Jurkat, Clone E6-1 (cell line): ENCODE results near the gene SIPA1L3.

Source experiments
- DNase-seq: peaks from one replicate; pipeline ENCODE4 v3.0.0-alpha.2; 2011; ENCODE audit warnings: low read depth, low spot score
- H3K4me3 ChIP-seq: 2 replicates; pipeline ENCODE4 v1.5.1; 2011; ENCODE audit warnings: mild to moderate bottlenecking, low read length, control low read depth, moderate library complexity

Gene SIPA1L3

DNA sequence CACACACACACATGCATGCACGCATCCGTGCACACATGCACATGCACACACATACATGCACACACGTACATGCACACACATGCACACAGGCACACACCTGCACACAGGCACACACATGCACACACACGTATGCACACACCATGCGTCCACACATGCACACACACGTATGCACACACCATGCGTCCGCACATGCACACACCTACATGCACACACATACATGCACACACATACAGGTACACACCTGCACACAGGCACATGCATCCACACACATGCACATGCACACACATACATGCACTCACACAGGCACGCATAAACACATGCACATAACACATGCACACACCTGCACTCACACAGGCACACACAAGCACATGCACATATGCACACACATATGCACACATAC, 204.9 kb downstream of the SIPA1L3 start:
- DNase-seq: no peak

DNA sequence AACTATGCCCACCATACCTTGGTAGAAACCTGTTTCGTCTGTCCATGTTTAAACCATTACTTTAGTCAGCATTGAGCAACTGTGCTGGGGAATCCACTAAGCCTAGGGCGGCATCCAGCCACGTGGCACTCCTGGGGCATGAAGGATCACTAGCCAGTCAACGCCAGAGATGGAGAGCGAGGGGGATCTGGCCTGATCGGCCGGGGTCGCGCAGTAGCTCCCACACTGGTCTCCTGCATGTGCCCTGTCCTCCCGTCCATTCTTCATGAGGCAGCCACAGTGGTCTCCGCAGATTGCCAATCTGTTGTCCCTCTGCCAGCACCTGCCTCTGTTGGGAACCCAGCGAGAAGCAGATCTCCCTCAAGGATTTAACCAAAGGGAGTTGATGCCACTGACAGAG, 207.6 kb downstream of the SIPA1L3 start:
- no peak for DNase-seq
- no peak overlapping the region for H3K4me3 ChIP-seq

More for the DNA sequence above, 204.9 kb downstream of the SIPA1L3 start:
- no peak overlapping the region for H3K4me3 ChIP-seq

GRCh38 chr19:38115271-38115802, 208.3 kb downstream of the SIPA1L3 start:
- peak; percentile 73 for DNase-seq
- no peak overlapping the region for H3K4me3 ChIP-seq

DNA sequence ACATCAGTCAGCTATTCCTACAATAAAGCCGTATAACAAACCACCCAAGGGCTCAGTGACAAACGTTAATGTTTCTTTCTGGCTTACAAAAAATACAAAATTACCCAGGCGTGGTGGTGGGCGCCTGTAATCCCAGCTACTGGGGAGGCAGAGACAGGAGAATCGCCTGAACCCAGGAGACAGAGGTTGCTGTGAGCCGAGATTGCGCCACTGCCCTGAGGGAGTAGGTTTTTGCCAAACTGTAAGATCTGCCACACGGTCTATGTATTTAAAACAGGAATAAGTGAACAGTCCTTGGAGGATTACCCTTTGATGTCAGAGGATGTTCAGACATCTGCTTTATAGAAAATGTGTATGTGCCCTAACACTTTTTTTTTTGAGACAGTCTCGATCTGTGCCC, 211.2 kb downstream of the SIPA1L3 start:
- DNase-seq: no peak
- no peak overlapping the region for H3K4me3 ChIP-seq

DNA sequence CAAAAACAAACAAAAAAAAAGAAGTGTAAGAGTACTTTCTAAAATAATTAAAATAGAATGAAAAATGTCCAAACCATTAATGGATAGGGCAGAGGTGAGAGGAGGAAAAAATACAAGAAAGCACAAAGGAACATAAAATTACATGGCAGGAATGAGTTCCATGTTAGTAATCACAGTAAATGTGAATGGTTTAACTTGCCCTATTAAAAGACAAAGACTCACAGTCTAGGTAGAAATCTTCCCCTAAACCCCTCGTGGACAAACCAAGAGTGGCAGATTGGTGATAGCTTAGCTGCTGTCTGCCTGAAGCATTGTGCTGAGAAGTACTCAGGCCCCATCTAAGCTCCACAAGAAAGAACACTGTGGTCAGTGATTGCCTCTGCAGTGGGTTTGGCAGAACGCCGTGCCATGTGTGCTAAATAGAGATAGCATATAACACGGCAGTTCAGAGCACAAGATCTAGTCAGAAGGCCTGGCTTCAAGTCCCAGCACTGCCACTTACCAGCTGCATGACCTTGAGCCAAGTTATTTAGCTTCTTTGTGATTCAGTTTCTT, 213.5 kb downstream of the SIPA1L3 start:
- peak; percentile 39 for DNase-seq
- H3K4me3 ChIP-seq: no peak overlapping the region

DNA sequence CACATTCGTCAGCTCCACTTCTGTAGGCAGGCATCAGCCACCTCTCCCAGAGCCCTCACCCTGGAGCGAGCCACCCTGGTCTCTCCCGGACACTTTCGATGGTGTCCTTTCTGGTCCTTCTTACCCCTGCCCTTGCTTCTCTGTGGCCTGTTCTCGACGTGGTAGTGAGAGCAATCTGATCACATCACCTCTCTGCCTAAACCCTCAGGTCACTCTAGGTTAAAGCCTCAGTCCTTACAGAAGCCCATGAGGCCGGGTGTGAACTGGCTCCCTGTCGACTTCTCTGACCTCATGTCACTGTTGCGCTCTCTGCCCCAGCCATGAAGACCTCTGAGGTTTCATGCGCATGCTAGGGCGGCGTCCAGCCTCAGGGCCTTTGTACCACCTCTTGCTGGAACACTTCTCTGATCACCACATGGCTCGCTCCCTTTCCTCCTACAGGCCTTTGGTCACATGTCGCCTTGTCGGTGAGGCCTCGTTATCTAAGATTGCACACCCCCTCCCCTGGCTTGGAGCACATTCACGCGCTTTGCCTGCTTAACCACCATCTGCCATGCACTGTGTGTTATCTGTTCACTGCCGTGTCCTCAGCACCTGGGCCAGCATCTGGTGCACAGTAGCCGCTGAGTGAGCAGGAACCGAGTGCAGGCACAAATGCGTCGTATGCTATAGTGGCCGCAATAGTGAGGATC, 215.5 kb downstream of the SIPA1L3 start:
- DNase-seq: no peak
- no peak overlapping the region for H3K4me3 ChIP-seq

- DNase-seq: no peak
- H3K4me3 ChIP-seq: no peak overlapping the region
Measured at GRCh38 chr19:38125238-38125637, 218.2 kb downstream of the SIPA1L3 start.

DNA sequence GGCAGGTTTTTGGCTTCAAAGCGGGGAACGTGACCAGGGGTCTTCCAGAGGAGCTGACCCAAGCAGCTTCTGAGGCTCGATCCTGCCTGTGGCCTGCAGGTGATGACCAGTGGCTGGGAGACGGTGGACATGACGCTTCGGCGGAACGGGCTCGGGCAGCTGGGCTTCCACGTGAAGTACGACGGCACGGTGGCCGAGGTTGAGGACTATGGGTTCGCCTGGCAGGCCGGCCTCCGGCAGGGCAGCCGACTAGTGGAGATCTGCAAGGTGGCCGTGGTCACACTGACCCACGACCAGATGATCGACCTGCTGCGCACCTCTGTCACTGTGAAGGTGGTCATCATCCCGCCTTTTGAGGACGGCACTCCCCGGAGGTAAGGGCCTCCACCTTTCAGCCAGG, 223.4 kb downstream of the SIPA1L3 start:
- no peak overlapping the region for H3K4me3 ChIP-seq
- no peak for DNase-seq

DNA sequence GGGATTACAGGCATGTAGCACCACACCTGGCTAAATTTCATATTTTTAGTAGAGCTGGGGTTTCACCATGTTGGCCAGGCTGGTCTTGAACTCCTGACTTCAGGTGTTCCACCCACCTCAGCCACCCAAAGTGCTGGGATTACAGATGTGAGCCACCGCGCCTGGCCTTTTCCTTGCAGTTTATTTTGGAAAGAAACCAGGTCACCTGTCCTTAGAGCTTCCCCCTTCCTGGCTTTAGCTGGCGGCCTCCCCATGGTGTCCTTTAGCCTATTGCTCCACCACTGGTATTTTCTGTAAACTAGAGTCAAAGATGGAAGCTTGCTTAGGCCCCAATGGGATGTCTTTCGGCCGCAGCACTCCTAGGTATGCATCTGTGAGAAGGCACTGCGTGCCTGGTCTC, 225.8 kb downstream of the SIPA1L3 start:
- no peak for DNase-seq
- no peak overlapping the region for H3K4me3 ChIP-seq

- no peak for DNase-seq
- no peak overlapping the region for H3K4me3 ChIP-seq
Measured at GRCh38 chr19:38133319-38133718, 226.3 kb downstream of the SIPA1L3 start.

GRCh38 chr19:38134540-38135149, 227.6 kb downstream of the SIPA1L3 start:
- no peak overlapping the region for H3K4me3 ChIP-seq
- DNase-seq: peak; percentile 53

DNA sequence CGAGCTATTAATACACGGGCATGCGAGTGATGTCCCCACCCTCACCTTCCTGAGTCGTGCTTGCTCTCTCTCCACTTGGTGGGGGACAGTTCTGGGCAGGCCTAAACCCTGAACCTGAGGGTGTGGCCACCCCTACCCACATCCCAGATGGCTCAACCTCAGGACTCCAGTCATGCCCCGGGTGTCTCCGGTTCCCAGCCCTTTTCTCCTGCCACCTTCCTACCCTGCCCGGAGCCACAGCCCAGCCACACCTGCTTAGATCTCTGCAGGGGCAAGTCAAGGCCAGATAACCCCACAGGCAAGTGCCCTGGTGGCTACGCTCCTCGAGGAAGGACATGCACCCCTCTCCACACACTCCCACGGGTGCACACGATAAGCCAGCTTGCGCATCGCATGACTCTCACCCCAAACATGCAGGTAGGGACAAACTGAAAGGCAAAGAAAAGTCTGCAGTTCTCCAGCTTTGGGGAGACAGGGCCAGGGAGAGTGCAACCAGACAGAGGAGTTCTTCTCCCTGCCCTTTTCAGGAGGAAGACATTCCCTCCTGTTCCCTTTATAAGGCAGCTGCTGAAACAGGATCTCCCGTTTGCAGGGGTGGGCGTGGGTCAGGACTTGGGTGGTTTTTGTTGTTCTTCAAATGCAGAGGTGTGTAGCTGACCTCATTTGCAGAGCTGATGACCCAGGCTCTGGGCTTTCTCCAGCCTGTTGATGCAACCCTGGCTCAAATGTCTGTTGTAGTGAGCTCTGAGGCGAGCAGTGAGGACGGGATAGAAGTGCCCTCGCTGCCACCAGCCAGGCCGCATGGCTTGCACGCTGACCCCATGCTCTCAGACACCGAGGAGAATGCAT, 228.4 kb downstream of the SIPA1L3 start:
- no peak for DNase-seq
- no peak overlapping the region for H3K4me3 ChIP-seq

DNA sequence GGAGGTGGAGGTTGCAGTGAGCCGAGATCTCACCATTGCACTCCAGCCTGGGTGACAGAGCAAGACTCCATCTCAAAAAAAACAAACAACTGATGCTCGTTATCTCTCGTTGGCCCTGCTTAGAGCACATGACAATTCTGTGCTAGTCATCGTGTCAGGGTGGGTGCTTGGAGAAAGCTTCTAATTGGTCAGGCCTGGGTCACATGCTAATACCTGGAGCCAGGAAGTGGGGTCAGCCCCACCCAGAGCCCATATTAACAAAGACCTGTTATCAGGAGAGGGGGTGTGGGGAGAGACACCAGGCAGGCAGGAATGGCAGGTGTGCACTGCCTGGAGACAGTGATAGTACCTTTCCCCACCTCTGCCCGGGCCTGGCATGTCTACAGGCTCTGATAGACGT, 232.1 kb downstream of the SIPA1L3 start:
- DNase-seq: no peak
- no peak overlapping the region for H3K4me3 ChIP-seq

GRCh38 chr19:38141108-38141507, 234.1 kb downstream of the SIPA1L3 start:
- no peak for DNase-seq
- no peak overlapping the region for H3K4me3 ChIP-seq

GRCh38 chr19:38142176-38143035, 235.4 kb downstream of the SIPA1L3 start:
- no peak overlapping the region for H3K4me3 ChIP-seq
- peak; percentile 22 for DNase-seq

DNA sequence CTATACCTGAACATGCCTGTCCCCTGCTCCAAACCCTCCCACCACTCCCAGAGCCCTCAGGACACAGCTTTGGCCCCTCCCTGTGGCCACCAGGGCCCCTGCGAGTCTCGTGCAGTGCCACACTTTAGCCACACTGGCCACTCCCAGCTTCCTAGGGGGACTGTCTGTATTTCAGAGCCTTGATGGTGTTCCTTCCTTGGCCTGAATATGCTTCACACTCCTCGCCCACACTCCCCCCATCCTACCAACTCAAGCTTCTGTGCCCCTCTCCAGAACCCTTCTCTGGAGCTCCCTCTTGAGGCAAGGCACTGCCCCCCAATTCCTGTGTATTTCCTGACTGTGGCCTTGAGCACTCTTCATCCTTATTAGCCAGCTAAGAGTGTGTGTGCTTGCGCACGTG, 236.8 kb downstream of the SIPA1L3 start:
- DNase-seq: no peak

GRCh38 chr19:38144667-38145066, 237.7 kb downstream of the SIPA1L3 start:
- H3K4me3 ChIP-seq: no peak overlapping the region

More for the DNA sequence above, 236.8 kb downstream of the SIPA1L3 start:
- H3K4me3 ChIP-seq: no peak overlapping the region

DNA sequence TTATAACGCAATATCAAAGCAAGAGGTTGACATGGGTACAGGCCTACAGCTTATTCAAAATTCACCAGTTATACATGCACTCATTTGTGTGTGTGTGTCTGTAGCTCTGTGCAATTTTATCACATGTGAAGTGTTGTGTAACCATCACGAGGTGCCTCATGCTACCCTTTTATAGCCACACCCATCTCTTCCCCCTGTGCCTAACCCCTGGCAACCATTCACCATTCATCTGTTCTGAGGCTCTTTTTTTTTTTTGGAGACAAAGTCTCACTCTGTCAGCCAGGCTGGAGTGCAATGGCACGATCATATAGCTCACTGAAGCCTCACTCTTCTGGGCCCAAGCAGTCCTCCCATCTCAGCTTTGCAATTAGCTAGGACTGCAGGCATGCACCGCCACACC, 238.6 kb downstream of the SIPA1L3 start:
- no peak overlapping the region for H3K4me3 ChIP-seq
- DNase-seq: no peak

More at GRCh38 chr19:38144667-38145066, 237.7 kb downstream of the SIPA1L3 start:
- no peak for DNase-seq

- no peak overlapping the region for H3K4me3 ChIP-seq
- DNase-seq: no peak
Measured at GRCh38 chr19:38148337-38148736, 241.3 kb downstream of the SIPA1L3 start.
